Stimulated activated CD4-positive, alpha-beta T cell treated with anti-CD3 and anti-CD28 coated beads, TNF-alpha, amount 100 ng/mL, for 1 hour (primary cell): ENCODE results near the gene SLC46A1.
"Not testable (repeated sequence)": the region's sequence is repeated elsewhere in the genome, so short reads cannot be mapped to it uniquely, and the experiment has no call there.

Experiments used
- DNase-seq, 3 donors: peaks; one replicate each; pipeline ENCODE4 v3.0.0-alpha.2; 2020; ENCODE audit warnings: low read depth in 3 of 3, low spot score in 1 of 3

Gene SLC46A1

DNA sequence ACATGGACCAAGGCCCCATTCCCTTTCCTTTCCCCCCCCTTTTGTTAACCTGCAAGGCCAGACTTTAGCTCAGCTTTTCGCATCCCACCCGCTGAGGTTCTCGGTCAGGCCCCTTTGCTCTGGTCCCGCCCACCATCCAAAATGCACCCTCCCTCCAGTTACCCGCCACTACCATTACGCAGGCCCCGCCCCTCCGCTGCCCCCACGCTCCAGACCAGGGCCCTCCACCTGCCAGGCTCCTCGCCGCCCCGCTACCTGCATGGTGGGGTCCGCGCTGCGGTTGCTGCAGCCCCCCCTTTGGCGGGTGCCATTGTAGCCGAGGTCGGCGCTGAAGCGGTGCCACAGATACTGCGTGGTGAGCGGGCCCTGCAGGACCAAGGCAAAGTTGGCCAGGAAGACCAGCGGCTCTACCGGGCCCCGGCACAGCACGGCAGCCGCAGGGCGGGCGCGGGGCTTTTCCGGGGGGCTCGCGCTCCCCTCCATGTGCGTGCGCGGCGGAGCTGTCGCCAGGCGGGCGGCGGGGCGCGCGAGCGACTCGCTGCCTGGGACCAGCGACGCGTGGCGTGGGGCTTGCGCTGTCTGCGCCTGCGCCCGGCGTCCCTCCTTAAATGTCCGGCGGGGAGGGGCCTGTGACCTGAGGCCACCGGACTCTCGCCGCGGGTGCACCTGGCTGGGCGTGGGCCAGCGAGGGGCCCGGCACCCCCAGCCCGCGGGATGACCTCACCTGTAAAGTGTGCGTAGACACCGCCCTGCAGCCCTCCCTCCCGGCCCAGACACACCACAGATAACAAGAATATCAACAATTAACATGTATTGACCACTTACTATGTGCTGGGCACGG is at the start of gene SLC46A1:
TSS of gene SLC46A1 (minus strand) at position 581 of the 841 bp plus-strand sequence. CDS start at position 483, 98 bp downstream.
- peak in 1 of 3 donors; percentile 52 for DNase-seq

DNA sequence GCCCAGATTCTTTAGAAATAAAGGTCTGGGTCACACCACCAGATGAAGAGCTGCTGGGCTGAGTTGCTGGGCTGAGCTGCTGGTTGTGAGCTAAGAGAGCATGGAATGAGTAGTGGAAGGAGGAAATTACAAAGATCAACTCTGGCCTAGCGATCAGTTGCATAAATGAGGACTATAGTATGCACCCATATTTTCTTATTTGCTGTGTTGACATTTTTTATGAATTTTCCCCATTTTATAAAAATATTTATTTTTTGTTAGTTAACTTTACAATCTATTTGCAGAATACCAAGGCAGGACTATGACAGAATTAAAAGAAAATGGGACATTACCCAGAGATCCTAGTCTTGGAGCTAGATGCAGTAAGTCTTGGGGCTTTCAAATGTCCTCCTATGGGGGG is 43.8 kb upstream of the SLC46A1 start:
- DNase-seq = no peak

GRCh38 chr17:28447396-28447760 is 41.4 kb upstream of the SLC46A1 start:
- DNase-seq = no peak

- no peak for DNase-seq
These were observed 40.8 kb upstream of the SLC46A1 start for GRCh38 chr17:28446716-28447395.

DNA sequence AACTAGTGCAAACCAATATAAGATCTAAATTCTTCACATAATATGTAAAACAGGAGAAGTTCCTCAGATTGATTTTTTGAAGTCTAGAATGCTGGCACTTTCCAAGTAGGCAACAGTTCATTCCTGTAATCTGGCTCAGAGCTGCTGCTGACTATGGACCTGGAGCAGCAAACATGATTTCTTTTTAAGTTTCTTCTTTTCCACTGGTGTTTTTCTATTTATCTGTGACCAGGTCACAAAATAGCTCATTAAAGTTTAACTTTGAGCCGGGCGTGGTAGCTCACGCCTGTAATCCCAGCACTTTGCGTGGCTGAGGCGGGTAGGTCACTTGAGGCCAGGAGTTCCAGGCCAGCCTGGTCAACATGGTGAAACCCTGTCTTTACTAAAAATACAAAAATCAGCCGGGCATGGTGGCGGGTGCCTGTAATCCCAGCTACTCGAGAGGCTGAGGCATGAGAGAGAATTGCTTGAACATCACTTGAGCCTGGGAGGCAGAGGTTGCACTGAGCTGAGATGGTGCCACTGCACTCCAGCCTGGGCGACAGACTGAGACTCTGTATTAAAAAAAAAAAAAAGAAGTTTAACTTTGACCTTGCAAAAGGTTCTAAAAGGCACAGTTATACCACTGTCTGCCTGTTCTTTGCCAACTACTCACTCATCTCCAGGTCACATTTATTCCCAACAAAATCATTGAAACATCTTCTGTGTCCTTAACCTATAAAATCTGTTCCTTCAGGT is 38.1 kb upstream of the SLC46A1 start:
- DNase-seq = no peak

- not testable (repeated sequence) for DNase-seq
These were observed 28.3 kb upstream of the SLC46A1 start for GRCh38 chr17:28434326-28434725.

DNA sequence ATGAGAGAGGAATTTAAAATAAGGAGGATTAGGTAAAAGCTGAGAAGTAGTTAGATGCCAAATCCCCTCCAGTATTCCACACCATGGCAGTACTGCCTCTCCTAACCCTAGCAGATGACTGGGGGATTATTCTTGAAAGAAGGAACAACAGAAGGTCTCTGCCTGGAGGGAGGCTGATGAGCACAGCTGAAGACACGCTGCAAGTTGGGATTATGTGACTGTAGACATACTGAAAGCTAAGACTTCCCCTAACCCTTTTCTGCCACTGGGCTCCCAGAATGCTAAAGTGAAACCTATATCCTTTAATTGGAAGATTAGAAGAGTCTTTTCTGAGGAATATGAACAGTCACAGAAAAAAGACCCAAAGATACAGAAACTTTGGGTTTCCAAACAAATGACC is 27.7 kb upstream of the SLC46A1 start:
- DNase-seq = no peak

DNA sequence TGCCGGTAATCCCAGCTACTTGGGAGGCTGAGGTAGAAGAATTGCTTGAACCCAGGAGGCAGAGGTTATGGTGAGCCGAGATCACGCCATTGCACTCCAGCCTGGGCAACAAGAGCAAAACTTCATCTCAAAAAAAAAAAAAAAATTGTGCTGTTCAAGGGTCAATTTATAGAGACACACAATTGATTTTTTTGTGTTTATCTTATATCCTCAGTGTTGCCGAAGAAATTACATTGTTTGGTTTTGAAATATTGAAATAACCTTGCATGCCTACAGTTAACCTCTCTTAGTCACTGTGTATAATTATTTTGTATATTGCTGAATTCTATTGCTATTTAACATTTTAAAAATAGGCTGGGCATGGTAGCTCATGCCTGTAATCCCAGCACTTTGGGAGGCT is 22.0 kb upstream of the SLC46A1 start:
- not testable (repeated sequence) for DNase-seq

DNA sequence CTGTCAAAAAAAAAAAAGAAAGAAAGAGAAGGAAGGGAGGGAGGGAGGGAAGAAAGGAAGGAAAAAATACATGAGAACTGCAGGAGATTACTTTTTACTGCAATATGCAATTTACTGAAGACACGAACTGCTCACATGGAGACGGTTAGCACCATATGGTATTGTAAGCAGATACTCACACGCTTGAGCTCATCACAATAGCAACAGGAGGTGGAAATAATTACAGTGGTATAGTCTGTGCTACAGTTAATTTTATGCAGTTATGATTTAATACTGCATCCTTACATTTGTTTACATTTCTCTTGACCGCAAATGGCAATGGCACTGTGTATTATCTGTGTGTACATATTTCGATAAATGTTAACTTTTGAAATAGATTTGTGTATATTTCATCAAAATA is 21.4 kb upstream of the SLC46A1 start:
- no peak for DNase-seq

DNA sequence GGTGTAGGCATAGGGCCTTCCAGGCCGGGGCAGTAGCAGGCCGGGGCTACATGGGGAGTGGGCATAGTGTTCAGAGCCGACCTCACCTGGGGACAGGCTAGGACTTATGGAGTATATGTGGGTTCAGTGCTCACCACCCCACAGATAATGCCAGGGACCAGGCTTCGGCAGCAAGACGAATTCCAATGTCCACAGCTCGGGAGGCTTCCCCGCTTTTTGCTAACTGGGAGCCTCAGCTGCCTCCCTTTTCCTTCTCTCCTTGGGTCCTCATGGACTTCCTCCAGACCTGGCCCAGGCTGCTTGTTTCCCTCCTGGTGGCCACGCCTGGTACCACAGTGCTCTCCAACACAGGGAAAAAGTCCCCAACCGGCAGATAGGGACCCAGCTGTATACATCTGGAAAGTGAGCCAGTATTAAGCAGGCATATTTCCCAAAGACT is 20.1 kb upstream of the SLC46A1 start:
- DNase-seq = no peak

- DNase-seq = no peak
These were observed 19.2 kb upstream of the SLC46A1 start for GRCh38 chr17:28425206-28425605.

DNA sequence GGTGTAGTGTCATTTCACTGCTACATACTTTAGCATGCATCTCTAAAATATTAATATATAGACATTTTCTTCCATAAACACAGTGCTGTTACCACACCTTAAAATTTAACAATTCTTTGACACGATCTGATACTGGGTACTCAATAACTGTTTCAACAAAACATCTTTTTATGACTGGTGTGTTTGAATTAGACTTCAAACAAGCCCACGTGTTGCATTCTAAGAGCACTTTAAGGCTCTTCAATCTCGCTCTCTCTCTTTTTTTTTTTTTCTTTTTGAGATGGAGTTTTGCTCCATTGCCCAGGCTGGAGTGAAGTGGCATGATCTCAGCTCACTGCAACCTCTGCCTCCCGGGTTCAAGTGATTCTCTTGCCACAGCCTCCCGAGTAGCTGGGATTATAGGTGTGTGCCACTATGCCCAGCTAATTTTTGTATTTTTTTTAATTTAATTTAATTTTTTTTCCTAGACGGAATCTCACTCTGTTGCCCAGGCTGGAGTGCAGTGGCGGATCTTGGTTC is 15.8 kb upstream of the SLC46A1 start:
- DNase-seq = no peak

GRCh38 chr17:28416703-28417311 is 10.8 kb upstream of the SLC46A1 start:
- peak in 2 of 3 donors; percentile 13 to 16 for DNase-seq

DNA sequence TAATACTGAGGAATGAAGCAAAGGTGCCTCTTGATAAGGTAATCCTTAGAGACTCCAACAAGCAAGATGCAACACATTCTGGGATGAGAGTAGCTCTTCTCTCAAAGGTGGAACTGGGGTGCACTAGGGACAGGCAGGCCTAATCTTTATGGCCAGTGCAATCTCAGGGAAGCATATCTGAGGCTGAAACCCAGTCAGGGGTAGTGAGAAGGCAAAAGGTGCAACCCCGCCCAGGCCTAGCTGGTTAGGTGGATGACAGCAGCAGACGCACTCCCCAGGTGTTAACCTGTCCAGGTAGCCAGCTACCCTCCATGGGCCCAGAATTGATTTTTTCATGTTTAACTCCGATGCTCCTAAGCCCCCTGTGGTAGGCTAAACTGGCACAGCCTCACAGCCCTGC is 9.9 kb upstream of the SLC46A1 start:
- DNase-seq = no peak

DNA sequence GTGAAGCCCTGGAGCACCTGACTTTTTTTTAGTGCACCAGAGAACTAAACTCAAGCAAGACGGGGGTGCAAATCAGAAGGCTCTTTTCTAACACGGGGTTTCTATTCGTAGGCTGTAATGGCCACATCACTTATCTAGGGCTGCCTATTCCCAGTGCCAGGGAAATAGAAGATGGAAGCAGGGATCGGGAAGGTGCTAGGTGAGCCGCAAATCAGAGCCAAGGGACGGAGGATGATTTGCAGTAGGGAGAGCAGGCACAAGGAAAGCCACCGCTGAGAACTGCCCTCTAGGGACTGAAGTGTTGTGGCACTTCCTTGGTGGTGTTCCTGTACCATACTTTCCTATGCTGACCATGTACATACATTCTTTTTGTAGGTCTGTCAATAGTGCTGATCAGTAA is 7.8 kb upstream of the SLC46A1 start:
- no peak for DNase-seq

DNA sequence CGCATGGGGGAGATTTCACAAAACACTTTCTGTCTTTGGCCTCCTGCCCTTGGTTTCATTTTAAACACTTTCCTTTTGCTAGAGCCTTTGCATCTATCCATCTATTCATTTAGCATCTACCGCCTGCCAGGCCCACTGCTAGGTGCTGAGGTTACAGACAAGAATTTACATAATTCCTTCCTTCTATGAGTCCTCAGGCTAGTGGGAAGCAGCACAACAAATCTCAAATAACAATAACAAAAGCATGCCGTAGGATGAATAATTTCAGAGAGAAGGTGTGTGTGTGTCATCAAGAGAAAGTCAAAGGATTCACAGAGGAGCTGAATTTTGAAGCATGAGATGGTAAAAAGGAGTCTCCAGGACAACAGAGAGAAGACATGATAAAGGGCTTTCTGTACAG is 6.1 kb upstream of the SLC46A1 start:
- DNase-seq = no peak

- no peak for DNase-seq
These were observed 1.9 kb upstream of the SLC46A1 start for GRCh38 chr17:28407974-28408306.

DNA sequence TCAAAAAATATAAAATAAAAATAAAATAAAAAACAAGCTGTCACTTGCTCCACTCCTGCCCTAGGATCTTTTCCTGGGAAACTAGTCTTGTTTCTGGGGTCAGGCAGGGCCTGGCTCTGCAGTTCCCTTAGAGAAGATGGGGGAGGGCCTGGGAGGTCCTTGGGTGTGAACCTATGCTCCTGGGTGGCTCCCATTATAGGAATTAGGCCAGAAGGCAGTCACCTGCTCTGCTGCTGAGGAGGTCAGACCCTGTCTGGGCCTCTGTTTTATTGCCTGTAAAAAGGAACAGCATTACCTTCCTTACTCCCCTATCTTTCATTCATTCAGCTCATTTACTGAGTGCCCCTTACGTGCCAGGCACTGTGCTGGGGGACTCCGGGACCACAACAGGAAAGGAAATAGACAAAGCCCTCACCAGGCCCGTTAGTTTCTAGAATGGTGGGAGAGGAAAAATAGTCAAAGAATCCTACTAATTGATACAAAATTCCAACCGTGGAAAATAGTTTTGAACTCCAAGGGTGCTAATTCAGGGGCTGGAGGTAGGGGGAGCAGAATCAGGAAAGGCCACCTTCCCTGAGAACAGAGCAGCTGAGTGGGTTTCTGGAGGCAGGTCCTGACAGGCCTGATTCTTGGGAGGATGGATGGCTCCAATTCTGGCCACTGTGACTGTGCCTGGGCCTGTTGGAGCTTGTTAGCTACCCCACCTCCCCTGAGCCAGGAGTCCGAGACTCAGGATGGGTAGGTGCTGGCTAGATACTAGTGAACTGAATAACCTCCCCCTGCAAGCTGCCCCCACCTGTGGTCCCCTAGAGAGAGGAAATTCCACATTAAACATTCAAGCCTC is 1.3 kb upstream of the SLC46A1 start:
- DNase-seq = no peak

- no peak for DNase-seq
These were observed 432 bp upstream of the SLC46A1 start for GRCh38 chr17:28406473-28406814.

- no peak for DNase-seq
These were observed 1.0 kb downstream of the SLC46A1 start for GRCh38 chr17:28404812-28405570.
